HepG2 (cell line): ENCODE measurements around the gene MTHFD1L. TPM values are rescaled to one million over a fixed set of nuclear protein-coding genes. Genes with fewer than 3 reads are reported as not detected.

Source experiments
- ATAD3A ChIP-seq: sonication (generic); formaldehyde crosslinking; IDR thresholded peaks from 2 replicates; pipeline ENCODE4 v1.4.0; 2020; ENCODE audit warnings: missing genetic modification reagents
- ATF7 ChIP-seq, 2 experiments: fragments of 450-650 bp in 1 of 2; sonication (generic) in 1 of 2; formaldehyde crosslinking in 1 of 2; IDR thresholded peaks; 2 replicates each; pipeline versions ENCODE4 v1.4.0 to v1.6.1; 2016 to 2020; ENCODE audit warnings: antibody characterized with exemption in 1 of 2, mild to moderate bottlenecking in 1 of 2, missing genetic modification reagents in 1 of 2
- EED ChIP-seq: sonication (generic); formaldehyde crosslinking; IDR thresholded peaks from 2 replicates; pipeline ENCODE4 v1.5.0; 2020; ENCODE audit warnings: mild to moderate bottlenecking, missing genetic modification reagents
- EP300 ChIP-seq, 3 experiments: sonication (generic) in 1 of 3; formaldehyde crosslinking in 1 of 3; IDR thresholded peaks; 2 replicates each; pipeline versions ENCODE4 v1.5.1 to v1.6.1; 2011 to 2020; ENCODE audit warnings: low read depth in 2 of 3, low read length in 2 of 3, borderline replicate concordance in 1 of 3, improper control_type of control experiment in 1 of 3, mild to moderate bottlenecking in 1 of 3, missing genetic modification reagents in 1 of 3, moderate library complexity in 1 of 3
- HNRNPLL ChIP-seq: fragments of 200-400 bp; formaldehyde crosslinking; IDR thresholded peaks from 2 replicates; pipeline ENCODE4 v1.6.1; 2017; ENCODE audit warnings: mild to moderate bottlenecking, low read depth, low read length; ENCODE audit not compliant: poor library complexity, severe bottlenecking
- KLF13 ChIP-seq: sonication (generic); formaldehyde crosslinking; IDR thresholded peaks from 2 replicates; pipeline ENCODE4 v1.4.0; 2020; ENCODE audit warnings: mild to moderate bottlenecking, missing genetic modification reagents
- MAFF ChIP-seq: IDR thresholded peaks from 2 replicates; pipeline ENCODE4 v1.6.1; 2011; ENCODE audit warnings: low read depth, low read length, improper control_type of control experiment
- MTF1 ChIP-seq: sonication (generic); formaldehyde crosslinking; IDR thresholded peaks from 2 replicates; pipeline ENCODE4 v1.5.0; 2020; ENCODE audit warnings: missing genetic modification reagents
- PRPF4 ChIP-seq: fragments of 200-400 bp; formaldehyde crosslinking; IDR thresholded peaks from 2 replicates; pipeline ENCODE4 v1.6.1; 2016; ENCODE audit warnings: low read length, low read depth; ENCODE audit not compliant: poor library complexity, severe bottlenecking
- RFXANK ChIP-seq: IDR thresholded peaks from 2 replicates; pipeline ENCODE4 v1.6.1; 2016
- RFXAP ChIP-seq: sonication (generic); formaldehyde crosslinking; IDR thresholded peaks from 2 replicates; pipeline ENCODE4 v1.4.0; 2020; ENCODE audit warnings: missing genetic modification reagents, borderline replicate concordance
- SP5 ChIP-seq: IDR thresholded peaks from 2 replicates; pipeline ENCODE4 v1.6.1; 2016; ENCODE audit warnings: low read depth, borderline replicate concordance
- TARDBP ChIP-seq: sonication (generic); formaldehyde crosslinking; IDR thresholded peaks from 2 replicates; pipeline ENCODE4 v1.8.0; 2022; ENCODE audit warnings: mild to moderate bottlenecking, missing genetic modification reagents
- ZBED4 ChIP-seq: sonication (generic); formaldehyde crosslinking; IDR thresholded peaks from 2 replicates; pipeline ENCODE4 v1.4.0; 2020; ENCODE audit warnings: missing genetic modification reagents, borderline replicate concordance
- ZFP36L2 ChIP-seq: sonication (generic); formaldehyde crosslinking; IDR thresholded peaks from 2 replicates; pipeline ENCODE4 v1.4.0; 2020; ENCODE audit warnings: missing genetic modification reagents
- ZFP82 ChIP-seq: sonication (generic); formaldehyde crosslinking; IDR thresholded peaks from 2 replicates; pipeline ENCODE4 v1.5.1; 2020; ENCODE audit warnings: mild to moderate bottlenecking, missing genetic modification reagents, borderline replicate concordance
- ZNF235 ChIP-seq: sonication (generic); formaldehyde crosslinking; IDR thresholded peaks from 2 replicates; pipeline ENCODE4 v1.8.1; 2023; ENCODE audit warnings: mild to moderate bottlenecking, missing genetic modification reagents, borderline replicate concordance
- ZNF263 ChIP-seq: sonication (generic); formaldehyde crosslinking; IDR thresholded peaks from 2 replicates; pipeline ENCODE4 v1.4.0; 2020; ENCODE audit warnings: missing genetic modification reagents
- ZNF496 ChIP-seq: sonication (generic); formaldehyde crosslinking; IDR thresholded peaks from 2 replicates; pipeline ENCODE4 v1.8.1; 2023; ENCODE audit warnings: mild to moderate bottlenecking, moderate library complexity, missing genetic modification reagents; ENCODE audit not compliant: insufficient replicate concordance
- ZNF501 ChIP-seq: sonication (generic); formaldehyde crosslinking; IDR thresholded peaks from 2 replicates; pipeline ENCODE4 v1.5.1; 2020; ENCODE audit warnings: mild to moderate bottlenecking, moderate library complexity, missing genetic modification reagents
- ZNF619 ChIP-seq: sonication (generic); formaldehyde crosslinking; IDR thresholded peaks from 2 replicates; pipeline ENCODE4 v1.4.0; 2020; ENCODE audit warnings: mild to moderate bottlenecking, missing genetic modification reagents
- ZNF747 ChIP-seq: sonication (generic); formaldehyde crosslinking; IDR thresholded peaks from 2 replicates; pipeline ENCODE4 v1.8.1; 2023; ENCODE audit warnings: missing genetic modification reagents, mild to moderate bottlenecking, borderline replicate concordance
- ZSCAN25 ChIP-seq: sonication (generic); formaldehyde crosslinking; IDR thresholded peaks from 2 replicates; pipeline ENCODE4 v1.8.0; 2022; ENCODE audit warnings: mild to moderate bottlenecking, missing genetic modification reagents
- polyA plus RNA-seq, 8 experiments: library from polyadenylated mRNA; depleted of rRNA in 3 of 8; stranded (reverse) in 7 of 8; unstranded in 1 of 8; fragments of >200 nt; fragmentation: Illumina TruSeq in 4 of 8; extraction: Trizol in 4 of 8; gene quantifications; 2 replicates each; pipeline versions ENCODE4 v1.2.1 to v1.2.3, GENCODE V29; 2011 to 2016; ENCODE audit warnings: low read depth in 4 of 8, missing spikeins in 1 of 8, mixed read lengths in 1 of 8; ENCODE audit not compliant: insufficient read depth in 1 of 8
- total RNA-seq, 5 experiments: library from RNA; depleted of rRNA; stranded (reverse); fragments of >200 nt; fragmentation: Illumina TruSeq; extraction: Trizol; gene quantifications; 2 replicates each; pipeline ENCODE4 v1.2.3, GENCODE V29; 2016; ENCODE audit warnings: low read depth in 1 of 5
- TF ChIP-seq, protein P1 (sequence below): sonication (generic); formaldehyde crosslinking; IDR thresholded peaks from 2 replicates; pipeline ENCODE4 v1.4.0; 2020; ENCODE audit warnings: mild to moderate bottlenecking, missing genetic modification reagents

The MTHFD1L gene
- total and polyA plus RNA-seq, 2 of the 13 experiments (the other 11 are each of a cell fraction or from before 2014, with no cell fraction given) = 24.0 to 39.6 TPM

GRCh38 chr6:151067684-151068596, 202.4 kb downstream of the MTHFD1L start (continued):
- no peak; the same call in 1 of the 2 replicates for TF ChIP-seq ZBED4 (CRISPR knock-in tag)
- TF ChIP-seq ZNF496 = no peak
- TF ChIP-seq TARDBP (CRISPR knock-in tag) = peak; percentile 62
- no peak for TF ChIP-seq PRPF4
- TF ChIP-seq RFXANK (CRISPR knock-in tag) = 0 out of 2 replicates have a peak, but pooled peaks have one; percentile 15
- no peak for TF ChIP-seq HNRNPLL
- no peak for TF ChIP-seq ZNF619 (CRISPR knock-in tag)
- TF ChIP-seq EP300 (IDR thresholded peaks at IDR 0.05; ENCODE audit: low read depth in 2 of 2, low read length in 2 of 2) = peak; percentile 54 to 90; a peak in 2 of 4 replicates
- TF ChIP-seq EP300 (CRISPR knock-in tag; IDR thresholded peaks at IDR 0.05; ENCODE audit: borderline replicate concordance) = peak; percentile 84
- no peak for TF ChIP-seq KLF13
- no peak for TF ChIP-seq ZNF235
- TF ChIP-seq, protein P1, sequence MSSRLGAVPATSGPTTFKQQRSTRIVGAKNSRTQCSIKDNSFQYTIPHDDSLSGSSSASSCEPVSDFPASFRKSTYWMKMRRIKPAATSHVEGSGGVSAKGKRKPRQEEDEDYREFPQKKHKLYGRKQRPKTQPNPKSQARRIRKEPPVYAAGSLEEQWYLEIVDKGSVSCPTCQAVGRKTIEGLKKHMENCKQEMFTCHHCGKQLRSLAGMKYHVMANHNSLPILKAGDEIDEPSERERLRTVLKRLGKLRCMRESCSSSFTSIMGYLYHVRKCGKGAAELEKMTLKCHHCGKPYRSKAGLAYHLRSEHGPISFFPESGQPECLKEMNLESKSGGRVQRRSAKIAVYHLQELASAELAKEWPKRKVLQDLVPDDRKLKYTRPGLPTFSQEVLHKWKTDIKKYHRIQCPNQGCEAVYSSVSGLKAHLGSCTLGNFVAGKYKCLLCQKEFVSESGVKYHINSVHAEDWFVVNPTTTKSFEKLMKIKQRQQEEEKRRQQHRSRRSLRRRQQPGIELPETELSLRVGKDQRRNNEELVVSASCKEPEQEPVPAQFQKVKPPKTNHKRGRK (CRISPR knock-in tag) = no peak
- TF ChIP-seq ZNF263 (CRISPR knock-in tag) = no peak
- peak; percentile 57; the same call in 1 of the 2 replicates for TF ChIP-seq SP5 (CRISPR knock-in tag)
- TF ChIP-seq ATF7 (IDR thresholded peaks at IDR 0.05) = peak; percentile 71
- TF ChIP-seq ATF7 (CRISPR knock-in tag; IDR thresholded peaks at IDR 0.05) = peak; percentile 33; the same call in 1 of the 2 replicates
- peak; percentile 75; the same call in 1 of the 2 replicates for TF ChIP-seq ZFP82 (CRISPR knock-in tag)
- peak; percentile 49; the same call in 1 of the 2 replicates for TF ChIP-seq ZNF501 (CRISPR knock-in tag)
- TF ChIP-seq ATAD3A (CRISPR knock-in tag) = no peak
- TF ChIP-seq EED (CRISPR knock-in tag) = no peak
- no peak for TF ChIP-seq ZFP36L2 (CRISPR knock-in tag)
- no peak for TF ChIP-seq MTF1 (CRISPR knock-in tag)
- TF ChIP-seq ZSCAN25 (CRISPR knock-in tag) = no peak
- no peak for TF ChIP-seq RFXAP (CRISPR knock-in tag)
- TF ChIP-seq ZNF747 (CRISPR knock-in tag) = 0 out of 2 replicates have a peak, but pooled peaks have one; percentile 38
- TF ChIP-seq MAFF = no peak
